K562 (cell line): ENCODE results near the gene EPX. TPM values are rescaled to one million over a fixed set of nuclear protein-coding genes. Genes with fewer than 3 reads are reported as not detected.

Source experiments
- ATAC-seq: fragments of 200-7000 bp; cut with Tn5 transposase; 3 replicates; pipeline ENCODE4 v1.9.1; 2020; ENCODE audit warnings: moderate library complexity
- BruUV-seq: library from RNA; stranded (reverse); fragments of 400-500 nt; replicated peaks from 2 replicates; lab custom pipeline; 2021; lab: Mats Ljungman, UMichigan
- CTCF ChIA-PET: fragments of 300-600 bp; formaldehyde crosslinking; extraction: SDS; loops from one replicate; lab custom pipeline; 2021; ENCODE audit warnings: low intra/inter-chr PET ratio; lab: Yijun Ruan, JAX
- POLR2A ChIA-PET: fragments of 300-600, 350-650 bp; sonication (Branson Sonifier 250); formaldehyde crosslinking; extraction: SDS; loops from one replicate; lab custom pipeline; 2021; ENCODE audit warnings: antibody characterized with exemption, inconsistent platforms; lab: Yijun Ruan, JAX
- DNase-seq, 4 experiments: peaks; one replicate each; pipeline versions ENCODE4 v3.0.0 to v3.0.0-alpha.2; 2011 to 2018; ENCODE audit warnings: low spot score in 3 of 4, mixed read lengths in 3 of 4; ENCODE audit errors: extremely low read depth in 1 of 4
- FAIRE-seq: peaks from 2 replicates; lab custom pipeline; 2011; peaks lifted over from hg19 to GRCh38; lab: Jason Lieb, UNC
- H2AFZ ChIP-seq: 2 replicates; pipeline ENCODE4 v1.6.0; 2011; ENCODE audit warnings: low read depth, low read length, control low read depth, inconsistent platforms
- H3K27ac ChIP-seq: fragments of 200-600 bp; 3 replicates; pipeline ENCODE4 v1.8.0; 2011; ENCODE audit warnings: low read depth, mild to moderate bottlenecking, control low read depth, inconsistent platforms, low read length, moderate library complexity, mixed read lengths; ENCODE audit errors: extremely low read depth
- H3K27me3 ChIP-seq, 2 experiments: fragments of 300-600 bp in 1 of 2; 2 replicates in 1 of 2; 3 replicates in 1 of 2; pipeline versions ENCODE4 v1.6.0 to v1.8.0; 2011; ENCODE audit warnings: inconsistent platforms in 2 of 2, low read length in 2 of 2, mild to moderate bottlenecking in 1 of 2, mixed read lengths in 1 of 2, moderate library complexity in 1 of 2; ENCODE audit not compliant: control insufficient read depth in 2 of 2, insufficient read depth in 2 of 2
- H3K36me3 ChIP-seq: fragments of 300-600 bp; 3 replicates; pipeline ENCODE4 v1.8.0; 2011; ENCODE audit warnings: mild to moderate bottlenecking, low read length, inconsistent platforms; ENCODE audit not compliant: control insufficient read depth, insufficient read depth
- H3K4me1 ChIP-seq, 2 experiments: fragments of 200-600 bp in 1 of 2; replicated peaks in 1 of 2; 2 replicates in 1 of 2; 3 replicates in 1 of 2; pipeline versions ENCODE4 v1.5.1 to v1.8.0; 2011; ENCODE audit warnings: inconsistent platforms in 2 of 2, low read length in 2 of 2, mild to moderate bottlenecking in 1 of 2, mixed read lengths in 1 of 2, moderate library complexity in 1 of 2; ENCODE audit not compliant: control insufficient read depth in 2 of 2, insufficient read depth in 2 of 2
- H3K4me2 ChIP-seq: 2 replicates; pipeline ENCODE4 v1.6.1; 2011; ENCODE audit warnings: low read length, control low read depth, inconsistent platforms, mixed read lengths; ENCODE audit not compliant: insufficient read depth
- H3K4me3 ChIP-seq: fragments of 200-600 bp; sonication (generic), shearing (Covaris generic); 2 replicates; pipeline ENCODE4 v1.5.1; 2016; ENCODE audit warnings: control low read depth, inconsistent platforms
- H3K79me2 ChIP-seq: fragments of 200-600 bp; 3 replicates; pipeline ENCODE4 v1.8.0; 2011; ENCODE audit warnings: low read length, inconsistent platforms; ENCODE audit not compliant: control insufficient read depth, insufficient read depth
- H3K9ac ChIP-seq, 2 experiments: 2 replicates each; pipeline versions ENCODE4 v1.6.0 to v1.6.1; 2011; ENCODE audit warnings: low read depth in 2 of 2, low read length in 2 of 2, control low read depth in 1 of 2, inconsistent platforms in 1 of 2, mild to moderate bottlenecking in 1 of 2, mixed read lengths in 1 of 2; ENCODE audit not compliant: insufficient read depth in 1 of 2
- H3K9me1 ChIP-seq: one replicate; pipeline ENCODE4 v1.6.0; 2011; ENCODE audit warnings: inconsistent platforms, mild to moderate bottlenecking, low read length, moderate library complexity; ENCODE audit not compliant: control insufficient read depth, insufficient read depth
- H3K9me3 ChIP-seq: replicated peaks from 2 replicates; pipeline ENCODE4 v1.5.1; 2011; ENCODE audit warnings: low read depth, low read length, inconsistent platforms; ENCODE audit not compliant: control insufficient read depth, insufficient read depth
- H4K20me1 ChIP-seq: replicated peaks from 2 replicates; pipeline ENCODE4 v1.6.1; 2011; ENCODE audit warnings: low read length, inconsistent platforms, mixed read lengths; ENCODE audit not compliant: control insufficient read depth, insufficient read depth
- ATF2 ChIP-seq: sonication (generic); formaldehyde crosslinking; IDR thresholded peaks from 2 replicates; pipeline ENCODE4 v1.8.1; 2022; ENCODE audit warnings: missing genetic modification reagents
- MTA3 ChIP-seq: fragments of 450-650 bp; formaldehyde crosslinking; IDR thresholded peaks from 2 replicates; pipeline ENCODE4 v1.6.1; 2017; ENCODE audit warnings: mild to moderate bottlenecking, borderline replicate concordance
- MYC ChIP-seq, 2 experiments: fragments of 250-450 bp in 1 of 2; sonication (Bioruptor Pico) in 1 of 2; IDR thresholded peaks; 2 replicates each; pipeline versions ENCODE4 v1.5.1 to v1.6.1; 2012 to 2021; ENCODE audit warnings: low read depth in 2 of 2, borderline replicate concordance in 1 of 2, improper control_type of control experiment in 1 of 2, low read length in 1 of 2, mild to moderate bottlenecking in 1 of 2, moderate library complexity in 1 of 2
- TFE3 ChIP-seq: fragments of 450-650 bp; formaldehyde crosslinking; IDR thresholded peaks from 2 replicates; pipeline ENCODE4 v1.4.0; 2020; ENCODE audit warnings: mild to moderate bottlenecking, mixed read lengths
- ZNF3 ChIP-seq: fragments of 250-450 bp; sonication (Bioruptor Pico); IDR thresholded peaks from 2 replicates; pipeline ENCODE4 v1.5.0; 2021; ENCODE audit warnings: mild to moderate bottlenecking, moderate library complexity
- WGBS: fragments of 100-300 bp; shearing (Covaris generic); methylation state at CpG from one replicate; pipeline ENCODE4 v1.1.6; 2016; ENCODE audit warnings: low coverage, mixed read lengths; ENCODE audit not compliant: insufficient coverage; ENCODE audit errors: missing lambda C conversion rate; 5-methylcytosine and 5-hydroxymethylcytosine counted together
- in situ Hi-C: fragments of 300-500 bp; cut with MboI; formaldehyde crosslinking; loops from 4 replicates; pipeline ENCODE4 v1.15.0; 2018; ENCODE audit warnings: inconsistent platforms, mixed read lengths
- intact Hi-C: fragments of 100-400 bp; cut with micrococcal nuclease; formaldehyde crosslinking; loops from 2 replicates; pipeline ENCODE4 v1.14.2; 2022
- polyA plus RNA-seq, 8 experiments: library from polyadenylated mRNA; depleted of rRNA in 4 of 8; stranded (reverse) in 5 of 8; unstranded in 3 of 8; fragments of >200 nt; fragmentation: Nextera tagmentation in 2 of 8; fragmentation: Illumina TruSeq in 1 of 8; extraction: Ambion mirVana in 2 of 8; extraction: Trizol in 1 of 8; gene quantifications; 2 replicates each; pipeline versions ENCODE4 v1.2.1 to v1.2.3, GENCODE V29; 2011 to 2014; ENCODE audit warnings: inconsistent platforms in 1 of 8, missing spikeins in 1 of 8
- total RNA-seq, 7 experiments: library from RNA; depleted of rRNA in 6 of 7; stranded (reverse); fragments of >200 nt in 6 of 7; fragmentation: Illumina TruSeq in 2 of 7; extraction: Trizol in 2 of 7; gene quantifications; 2 replicates each; pipeline versions ENCODE4 v1.2.1 to v1.2.3, GENCODE V29; 2011 to 2021; ENCODE audit warnings: low replicate concordance in 1 of 7

Gene EPX
- total and polyA plus RNA-seq, 9 of the 15 experiments (the other 6 are each of a cell fraction or from before 2014, with no cell fraction given): 0.07 to 0.33 (median 0.19) TPM; not detected in 3

GRCh38 chr17:58166682-58167081 lies 25.8 kb upstream of the EPX start, which contains the start of gene OR4D2:
Gene OR4D2 (plus strand): TSS chr17:58166982. CDS start chr17:58169656, 2,674 bp downstream.
- DNase-seq (no peak), ATAC-seq (no peak), FAIRE-seq (no peak)
- no TSS peak for BruUV-seq
- H2AFZ ChIP-seq: no peak within 1 kb of the TSS
- ChIA-PET POLR2A (no interaction called here), CTCF (no interaction called here)
- WGBS: 0% methylated on average over 6 of the region's 6 CpGs
- no peak within 1 kb of the TSS for H3K27ac ChIP-seq
- no peaks in the 10 kb centered on the region; the same call in 1 of the 2 replicates for H4K20me1 ChIP-seq
- no peaks in the 10 kb centered on the region for H3K9me1 ChIP-seq
- H3K4me3 ChIP-seq: no peak within 1 kb of the TSS
- no peaks in the 10 kb centered on the region for H3K79me2 ChIP-seq
- H3K36me3 ChIP-seq: no peaks in the 10 kb centered on the region
- no peaks in the 10 kb centered on the region for H3K4me1 ChIP-seq
- H3K9ac ChIP-seq: no peak within 1 kb of the TSS
- H3K27me3 ChIP-seq: peaks cover 21 to 38% of the 10 kb centered on the region in 2 experiments
- no peak within 1 kb of the TSS for H3K4me2 ChIP-seq
- TF ChIP-seq MYC (IDR thresholded peaks at IDR 0.05; ENCODE audit: low read depth, low read length): no peak
- TF ChIP-seq MYC (CRISPR knock-in tag; IDR thresholded peaks at IDR 0.05; ENCODE audit: borderline replicate concordance, low read depth): no peak
- no peak for TF ChIP-seq MTA3
- TF ChIP-seq TFE3 (CRISPR knock-in tag): no peak
- no peak for TF ChIP-seq ATF2 (CRISPR knock-in tag)
- TF ChIP-seq ZNF3: no peak
- in situ Hi-C loops (loop anchor here (5.0 kb wide), 1 partner anchor 39 kb away; no protein-coding TSS in a partner anchor), intact Hi-C loops (no loop called here)
- H3K9me3 ChIP-seq: no peaks in the 10 kb centered on the region
